ENCODE results near the gene GARIN1A.

Gene GARIN1A

GRCh38 chr7:128697302-128697905 is 25.3 kb downstream of the GARIN1A start:
- peak; percentile 45 for DNase-seq (ENCODE audit: low read depth, low spot score)
- Histone ChIP-seq H3K27me3 (ENCODE audit: control insufficient read depth, insufficient read depth, low read length) (no peaks in the 10 kb centered on the region), H3K27ac (ENCODE audit: low read length) (no peak overlapping the region), H3K9me3 (ENCODE audit: control insufficient read depth, insufficient read depth, low read length) (no peaks in the 10 kb centered on the region), H3K4me1 (ENCODE audit: control insufficient read depth, insufficient read depth, low read length) (peaks cover 3% of the 10 kb centered on the region), H3K4me3 (ENCODE audit: low read length) (peak overlapping the region; percentile 64; the same call in 1 of the 2 replicates), H3K36me3 (ENCODE audit: control insufficient read depth, insufficient read depth, low read length) (no peaks in the 10 kb centered on the region)
- no CpG with 5 or more reads among the region's 37 CpGs for WGBS (ENCODE audit: insufficient coverage, insufficient read length)

GRCh38 chr7:128699196-128699712 is 27.2 kb downstream of the GARIN1A start:
- Histone ChIP-seq H3K4me1 (ENCODE audit: control insufficient read depth, insufficient read depth, low read length) (peaks cover 3% of the 10 kb centered on the region), H3K9me3 (ENCODE audit: control insufficient read depth, insufficient read depth, low read length) (no peaks in the 10 kb centered on the region), H3K27ac (ENCODE audit: low read length) (no peak overlapping the region), H3K27me3 (ENCODE audit: control insufficient read depth, insufficient read depth, low read length) (no peaks in the 10 kb centered on the region), H3K4me3 (ENCODE audit: low read length) (no peak overlapping the region), H3K36me3 (ENCODE audit: control insufficient read depth, insufficient read depth, low read length) (no peaks in the 10 kb centered on the region)
- no peak for DNase-seq (ENCODE audit: low read depth, low spot score)
- no CpG with 5 or more reads among the region's 3 CpGs for WGBS (ENCODE audit: insufficient coverage, insufficient read length)

GRCh38 chr7:128699895-128700294 is 27.8 kb downstream of the GARIN1A start:
- no peak overlapping the region for H3K27ac ChIP-seq (ENCODE audit: low read length)
- H3K36me3 ChIP-seq (ENCODE audit: control insufficient read depth, insufficient read depth, low read length) = no peaks in the 10 kb centered on the region
- H3K4me1 ChIP-seq (ENCODE audit: control insufficient read depth, insufficient read depth, low read length) = peaks cover 4% of the 10 kb centered on the region
- DNase-seq (ENCODE audit: low read depth, low spot score) = no peak
- no peaks in the 10 kb centered on the region for H3K9me3 ChIP-seq (ENCODE audit: control insufficient read depth, insufficient read depth, low read length)
- no CpG with 5 or more reads among the region's 1 CpG for WGBS (ENCODE audit: insufficient coverage, insufficient read length)
- H3K27me3 ChIP-seq (ENCODE audit: control insufficient read depth, insufficient read depth, low read length) = no peaks in the 10 kb centered on the region
- no peak overlapping the region for H3K4me3 ChIP-seq (ENCODE audit: low read length)

GRCh38 chr7:128701062-128701785 is 29.1 kb downstream of the GARIN1A start:
- DNase-seq (ENCODE audit: low read depth, low spot score) = no peak
- no peaks in the 10 kb centered on the region for H3K27me3 ChIP-seq (ENCODE audit: control insufficient read depth, insufficient read depth, low read length)
- whole genome bisulfite sequencing (ENCODE audit: insufficient coverage, insufficient read length) = no CpG with 5 or more reads among the region's 6 CpGs
- H3K9me3 ChIP-seq (ENCODE audit: control insufficient read depth, insufficient read depth, low read length) = no peaks in the 10 kb centered on the region
- H3K4me1 ChIP-seq (ENCODE audit: control insufficient read depth, insufficient read depth, low read length) = peaks cover 5% of the 10 kb centered on the region
- no peaks in the 10 kb centered on the region for H3K36me3 ChIP-seq (ENCODE audit: control insufficient read depth, insufficient read depth, low read length)
- H3K27ac ChIP-seq (ENCODE audit: low read length) = no peak overlapping the region
- no peak overlapping the region for H3K4me3 ChIP-seq (ENCODE audit: low read length)

GRCh38 chr7:128703609-128704241 is 31.6 kb downstream of the GARIN1A start:
- Histone ChIP-seq H3K36me3 (ENCODE audit: control insufficient read depth, insufficient read depth, low read length) (no peaks in the 10 kb centered on the region), H3K27ac (ENCODE audit: low read length) (no peak overlapping the region), H3K4me1 (ENCODE audit: control insufficient read depth, insufficient read depth, low read length) (peaks cover 3% of the 10 kb centered on the region; the same call in 1 of the 2 replicates), H3K4me3 (ENCODE audit: low read length) (no peak overlapping the region), H3K9me3 (ENCODE audit: control insufficient read depth, insufficient read depth, low read length) (no peaks in the 10 kb centered on the region), H3K27me3 (ENCODE audit: control insufficient read depth, insufficient read depth, low read length) (no peaks in the 10 kb centered on the region)
- no CpG with 5 or more reads among the region's 7 CpGs for WGBS (ENCODE audit: insufficient coverage, insufficient read length)
- no peak for DNase-seq (ENCODE audit: low read depth, low spot score)

- H3K27me3 ChIP-seq (ENCODE audit: control insufficient read depth, insufficient read depth, low read length) = no peaks in the 10 kb centered on the region
- no peak overlapping the region for H3K4me3 ChIP-seq (ENCODE audit: low read length)
- DNase-seq (ENCODE audit: low read depth, low spot score) = no peak
- no peak overlapping the region for H3K27ac ChIP-seq (ENCODE audit: low read length)
- WGBS (ENCODE audit: insufficient coverage, insufficient read length) = no CpG with 5 or more reads among the region's 3 CpGs
- H3K36me3 ChIP-seq (ENCODE audit: control insufficient read depth, insufficient read depth, low read length) = no peaks in the 10 kb centered on the region
- H3K9me3 ChIP-seq (ENCODE audit: control insufficient read depth, insufficient read depth, low read length) = no peaks in the 10 kb centered on the region
- H3K4me1 ChIP-seq (ENCODE audit: control insufficient read depth, insufficient read depth, low read length) = peaks cover 3% of the 10 kb centered on the region; the same call in 1 of the 2 replicates
Measured at GRCh38 chr7:128705891-128706333, 33.8 kb downstream of the GARIN1A start.

- whole genome bisulfite sequencing (ENCODE audit: insufficient coverage, insufficient read length) = no CpG with 5 or more reads among the region's 1 CpG
- Histone ChIP-seq H3K27me3 (ENCODE audit: control insufficient read depth, insufficient read depth, low read length) (no peaks in the 10 kb centered on the region), H3K36me3 (ENCODE audit: control insufficient read depth, insufficient read depth, low read length) (no peaks in the 10 kb centered on the region), H3K9me3 (ENCODE audit: control insufficient read depth, insufficient read depth, low read length) (no peaks in the 10 kb centered on the region), H3K4me1 (ENCODE audit: control insufficient read depth, insufficient read depth, low read length) (peaks cover 3% of the 10 kb centered on the region; the same call in 1 of the 2 replicates), H3K4me3 (ENCODE audit: low read length) (no peak overlapping the region), H3K27ac (ENCODE audit: low read length) (no peak overlapping the region)
- no peak for DNase-seq (ENCODE audit: low read depth, low spot score)
Measured at GRCh38 chr7:128707752-128708151, 35.7 kb downstream of the GARIN1A start.

GRCh38 chr7:128708235-128708634 is 36.1 kb downstream of the GARIN1A start:
- peaks cover 3% of the 10 kb centered on the region; the same call in 1 of the 2 replicates for H3K4me1 ChIP-seq (ENCODE audit: control insufficient read depth, insufficient read depth, low read length)
- H3K9me3 ChIP-seq (ENCODE audit: control insufficient read depth, insufficient read depth, low read length) = no peaks in the 10 kb centered on the region
- H3K36me3 ChIP-seq (ENCODE audit: control insufficient read depth, insufficient read depth, low read length) = no peaks in the 10 kb centered on the region
- DNase-seq (ENCODE audit: low read depth, low spot score) = no peak
- no peak overlapping the region for H3K4me3 ChIP-seq (ENCODE audit: low read length)
- H3K27ac ChIP-seq (ENCODE audit: low read length) = no peak overlapping the region
- no peaks in the 10 kb centered on the region for H3K27me3 ChIP-seq (ENCODE audit: control insufficient read depth, insufficient read depth, low read length)
- WGBS (ENCODE audit: insufficient coverage, insufficient read length) = no CpG with 5 or more reads among the region's 3 CpGs

- Histone ChIP-seq H3K9me3 (ENCODE audit: control insufficient read depth, insufficient read depth, low read length) (no peaks in the 10 kb centered on the region), H3K27ac (ENCODE audit: low read length) (no peak overlapping the region), H3K27me3 (ENCODE audit: control insufficient read depth, insufficient read depth, low read length) (no peaks in the 10 kb centered on the region), H3K4me3 (ENCODE audit: low read length) (no peak overlapping the region), H3K4me1 (ENCODE audit: control insufficient read depth, insufficient read depth, low read length) (peaks cover 3% of the 10 kb centered on the region; the same call in 1 of the 2 replicates), H3K36me3 (ENCODE audit: control insufficient read depth, insufficient read depth, low read length) (no peaks in the 10 kb centered on the region)
- no CpG with 5 or more reads among the region's 3 CpGs for WGBS (ENCODE audit: insufficient coverage, insufficient read length)
- DNase-seq (ENCODE audit: low read depth, low spot score) = peak; percentile 20
Measured at GRCh38 chr7:128708824-128709223, 36.7 kb downstream of the GARIN1A start.

GRCh38 chr7:128710481-128710880 is 38.4 kb downstream of the GARIN1A start:
- Histone ChIP-seq H3K36me3 (ENCODE audit: control insufficient read depth, insufficient read depth, low read length) (no peaks in the 10 kb centered on the region), H3K9me3 (ENCODE audit: control insufficient read depth, insufficient read depth, low read length) (no peaks in the 10 kb centered on the region), H3K4me3 (ENCODE audit: low read length) (no peak overlapping the region), H3K4me1 (ENCODE audit: control insufficient read depth, insufficient read depth, low read length) (0 out of 2 replicates have a peak, but pooled peaks cover 1% of the 10 kb centered on the region), H3K27ac (ENCODE audit: low read length) (no peak overlapping the region), H3K27me3 (ENCODE audit: control insufficient read depth, insufficient read depth, low read length) (no peaks in the 10 kb centered on the region)
- DNase-seq (ENCODE audit: low read depth, low spot score) = no peak
- WGBS (ENCODE audit: insufficient coverage, insufficient read length) = no CpG with 5 or more reads among the region's 6 CpGs
